Mucosa of descending colon (tissue), 3 donors: Measurements from ENCODE around the gene APOBEC4. TPM values are rescaled to one million over a fixed set of nuclear protein-coding genes. Genes with fewer than 3 reads are reported as not detected.

Experiments
- ATAC-seq: fragments of 200-7000 bp; cut with Tn5 transposase; one replicate; pipeline ENCODE4 v1.9.1; 2020; ENCODE audit warnings: mild to moderate bottlenecking, moderate library complexity
- DNase-seq, 3 donors: peaks; one replicate each; pipeline ENCODE4 v3.0.0-alpha.2; 2020
- H3K36me3 ChIP-seq: fragments of 200-600 bp; one replicate; pipeline ENCODE4 v1.8.0; 2021; ENCODE audit warnings: low read depth, mild to moderate bottlenecking
- H3K4me1 ChIP-seq: fragments of 200-600 bp; one replicate; pipeline ENCODE4 v1.8.0; 2021; ENCODE audit warnings: low read depth, mild to moderate bottlenecking
- H3K4me3 ChIP-seq: fragments of 200-600 bp; one replicate; pipeline ENCODE4 v1.8.0; 2021; ENCODE audit warnings: mild to moderate bottlenecking
- H3K9me3 ChIP-seq: fragments of 200-600 bp; one replicate; pipeline ENCODE4 v1.8.0; 2021; ENCODE audit warnings: mild to moderate bottlenecking
- CTCF ChIP-seq: fragments of 200-600 bp; IDR thresholded peaks from one replicate; pipeline ENCODE4 v1.8.0; 2022; ENCODE audit warnings: antibody characterized with exemption, mild to moderate bottlenecking
- intact Hi-C, 2 donors: fragments of 100-400 bp; cut with DNase I in 1 of 2; cut with micrococcal nuclease in 1 of 2; formaldehyde crosslinking; loops; one replicate each; pipeline versions ENCODE4 v1.11.0 to v1.11.1; 2022; cut with DNase I, micrococcal nuclease
- total RNA-seq, 3 donors: library from RNA; stranded (reverse); fragmentation: NEBNext Ultra II Directional in 2 of 3; extraction: Animal tissue kit (Norgen Biotek cat#: 25700) in 2 of 3; gene quantifications; one replicate each; pipeline versions ENCODE4 v1.2.1 to v1.2.4, GENCODE V29; 2021 to 2023
- donor health status: DM: no; HTN: no; CAD: no; lungs with moderate emphysema.
- donor health status: DM: no; HTN: no; CAD: no.
- donor health status: DM: no; HTN: yes; CAD: no.

APOBEC4 gene
- total RNA-seq, 3 donors from 2014 or later, result 0.55 TPM; not detected in 2

DNA sequence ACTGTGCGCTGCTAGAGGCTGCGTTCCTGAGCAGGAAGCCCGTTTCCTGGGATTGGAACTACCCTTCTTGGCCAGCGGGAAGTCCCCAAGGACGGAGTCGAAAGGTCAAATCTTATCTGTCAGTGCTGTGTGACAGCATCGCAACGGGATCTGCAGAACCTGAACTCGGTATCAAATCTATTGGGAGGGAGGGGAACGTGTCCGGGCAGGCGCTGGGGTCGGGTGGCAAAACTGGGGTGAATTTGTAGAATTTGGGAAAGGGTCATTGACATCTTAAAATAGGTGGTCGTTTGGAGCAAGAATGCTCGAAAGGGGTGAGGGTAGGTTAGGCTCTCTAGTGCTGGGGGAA is 16.8 kb downstream of the APOBEC4 start:
- DNase-seq (no peak), ATAC-seq (peak; percentile 55)
- Histone ChIP-seq H3K4me3 (peak overlapping the region; percentile 75), H3K4me1 (peaks cover 26% of the 10 kb centered on the region), H3K9me3 (no peaks in the 10 kb centered on the region), H3K36me3 (no peaks in the 10 kb centered on the region)
- TF ChIP-seq CTCF, result no peak
- intact Hi-C loops, result no loop called here

- no peaks in the 10 kb centered on the region for H3K36me3 ChIP-seq
- DNase-seq (peak; percentile 95 to 99 (median 98)), ATAC-seq (peak; percentile 94)
- H3K4me1 ChIP-seq, result peaks cover 32% of the 10 kb centered on the region
- TF ChIP-seq CTCF, result no peak
- no peaks in the 10 kb centered on the region for H3K9me3 ChIP-seq
- peak within 1 kb of the TSS; percentile 75 for H3K4me3 ChIP-seq
- intact Hi-C loops, result no loop called here
Measured at GRCh38 chr1:183635606-183636333, 17.3 kb downstream of the APOBEC4 start, which contains the start of gene ARPC5. ARPC5 (minus strand) TSS chr1:183635783; CDS start chr1:183635659, 124 bp downstream.

GRCh38 chr1:183635099-183635605 is 18.0 kb downstream of the APOBEC4 start:
- H3K36me3 ChIP-seq, result no peaks in the 10 kb centered on the region
- ATAC-seq, result peak; percentile 58
- no peak for TF ChIP-seq CTCF
- peak; percentile 47 to 79 (median 77) for DNase-seq
- peak overlapping the region; percentile 75 for H3K4me3 ChIP-seq
- H3K4me1 ChIP-seq, result peaks cover 36% of the 10 kb centered on the region
- no peaks in the 10 kb centered on the region for H3K9me3 ChIP-seq
- intact Hi-C loops, result no loop called here

- no peaks in the 10 kb centered on the region for H3K36me3 ChIP-seq
- ATAC-seq, result no peak
- peaks cover 36% of the 10 kb centered on the region for H3K4me1 ChIP-seq
- H3K9me3 ChIP-seq, result no peaks in the 10 kb centered on the region
- intact Hi-C loops, result no loop called here
- peak overlapping the region; percentile 75 for H3K4me3 ChIP-seq
- no peak for TF ChIP-seq CTCF
- no peak for DNase-seq
Measured at GRCh38 chr1:183634429-183635065, 18.6 kb downstream of the APOBEC4 start.

GRCh38 chr1:183633676-183634343 is 19.3 kb downstream of the APOBEC4 start:
- DNase-seq (peak in 1 of 3 donors; percentile 22), ATAC-seq (no peak)
- Histone ChIP-seq H3K9me3 (no peaks in the 10 kb centered on the region), H3K36me3 (no peaks in the 10 kb centered on the region), H3K4me1 (peaks cover 36% of the 10 kb centered on the region), H3K4me3 (no peak overlapping the region)
- peak; percentile 32 for TF ChIP-seq CTCF
- intact Hi-C loops, result no loop called here
